OCI-LY3 (cell line): Measurements from ENCODE around the gene TACC2.
A peak's percentile ranks its signal among the peaks of the same experiment; 100 is the strongest.

Experiments
- H2AFZ ChIP-seq: fragments of 200-600, 300-600 bp; shearing (Covaris generic); 2 replicates; pipeline ENCODE4 v1.6.0; 2014; ENCODE audit warnings: antibody characterized with exemption, low read depth, low read length
- H3K27ac ChIP-seq: fragments of 200-600, 300-600 bp; sonication (generic); 2 replicates; pipeline ENCODE4 v1.5.1; 2014; ENCODE audit warnings: mild to moderate bottlenecking, low read length, moderate library complexity, mixed read lengths
- H3K27me3 ChIP-seq: fragments of 200-600, 300-600 bp; sonication (generic); 2 replicates; pipeline ENCODE4 v1.6.1; 2014; ENCODE audit warnings: low read depth, low read length, mixed read lengths
- H3K36me3 ChIP-seq: fragments of 200-600, 300-600 bp; sonication (generic); replicated peaks from 2 replicates; pipeline ENCODE3; 2014; ENCODE audit warnings: low read depth, low read length, mixed read lengths
- H3K4me1 ChIP-seq: fragments of 300-600, 200-600 bp; sonication (generic); 2 replicates; pipeline ENCODE4 v1.6.1; 2014; ENCODE audit warnings: low read length, mixed read lengths
- H3K4me2 ChIP-seq: fragments of 200-600, 300-600 bp; sonication (generic); 2 replicates; pipeline ENCODE4 v1.6.1; 2014; ENCODE audit warnings: low read length, mixed read lengths
- H3K4me3 ChIP-seq: fragments of 300-600, 200-600 bp; sonication (generic); 2 replicates; pipeline ENCODE4 v1.5.1; 2014; ENCODE audit warnings: antibody characterized with exemption, mild to moderate bottlenecking, low read length, moderate library complexity
- H3K79me2 ChIP-seq: fragments of 300-600, 200-600 bp; shearing (Covaris generic); 2 replicates; pipeline ENCODE4 v1.6.1; 2014; ENCODE audit warnings: mild to moderate bottlenecking, low read length, mixed read lengths
- H3K9ac ChIP-seq: fragments of 300-600, 200-600 bp; shearing (Covaris generic); 2 replicates; pipeline ENCODE4 v1.6.0; 2014; ENCODE audit warnings: mild to moderate bottlenecking, low read length, moderate library complexity
- H3K9me3 ChIP-seq: fragments of 200-600, 300-600 bp; shearing (Covaris generic); 2 replicates; pipeline ENCODE4 v1.6.1; 2014; ENCODE audit warnings: low read length, mixed read lengths; ENCODE audit not compliant: insufficient read depth
- H4K20me1 ChIP-seq: fragments of 200-600, 300-600 bp; sonication (generic); 2 replicates; pipeline ENCODE4 v1.6.1; 2016; ENCODE audit warnings: low read length, mixed read lengths; ENCODE audit not compliant: insufficient read depth
- EZH2phosphoT487 ChIP-seq: fragments of 200-600 bp; shearing (Covaris generic); IDR thresholded peaks from 2 replicates; pipeline ENCODE4 v1.6.1; 2018; ENCODE audit warnings: antibody characterized with exemption, mixed run types, low read depth
- TF ChIP-seq, protein P1 (sequence below): fragments of 200-600, 300-600 bp; sonication (generic); IDR thresholded peaks from 2 replicates; pipeline ENCODE4 v1.5.1; 2014; ENCODE audit warnings: antibody characterized with exemption, low read length, low read depth

TACC2 gene

GRCh38 chr10:122132331-122132755, 143.4 kb downstream of the TACC2 start:
- H4K20me1 ChIP-seq = no peaks in the 10 kb centered on the region
- no peak overlapping the region for H3K27ac ChIP-seq
- no peaks in the 10 kb centered on the region for H3K27me3 ChIP-seq
- no peaks in the 10 kb centered on the region for H3K9me3 ChIP-seq
- no peaks in the 10 kb centered on the region for H3K79me2 ChIP-seq
- H2AFZ ChIP-seq = no peak overlapping the region
- no peak overlapping the region for H3K9ac ChIP-seq
- H3K4me3 ChIP-seq = no peak overlapping the region
- TF ChIP-seq EZH2phosphoT487 = no peak
- TF ChIP-seq, protein P1, sequence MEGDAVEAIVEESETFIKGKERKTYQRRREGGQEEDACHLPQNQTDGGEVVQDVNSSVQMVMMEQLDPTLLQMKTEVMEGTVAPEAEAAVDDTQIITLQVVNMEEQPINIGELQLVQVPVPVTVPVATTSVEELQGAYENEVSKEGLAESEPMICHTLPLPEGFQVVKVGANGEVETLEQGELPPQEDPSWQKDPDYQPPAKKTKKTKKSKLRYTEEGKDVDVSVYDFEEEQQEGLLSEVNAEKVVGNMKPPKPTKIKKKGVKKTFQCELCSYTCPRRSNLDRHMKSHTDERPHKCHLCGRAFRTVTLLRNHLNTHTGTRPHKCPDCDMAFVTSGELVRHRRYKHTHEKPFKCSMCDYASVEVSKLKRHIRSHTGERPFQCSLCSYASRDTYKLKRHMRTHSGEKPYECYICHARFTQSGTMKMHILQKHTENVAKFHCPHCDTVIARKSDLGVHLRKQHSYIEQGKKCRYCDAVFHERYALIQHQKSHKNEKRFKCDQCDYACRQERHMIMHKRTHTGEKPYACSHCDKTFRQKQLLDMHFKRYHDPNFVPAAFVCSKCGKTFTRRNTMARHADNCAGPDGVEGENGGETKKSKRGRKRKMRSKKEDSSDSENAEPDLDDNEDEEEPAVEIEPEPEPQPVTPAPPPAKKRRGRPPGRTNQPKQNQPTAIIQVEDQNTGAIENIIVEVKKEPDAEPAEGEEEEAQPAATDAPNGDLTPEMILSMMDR = no peak
- no peaks in the 10 kb centered on the region for H3K36me3 ChIP-seq
- H3K4me2 ChIP-seq = no peak overlapping the region
- peaks cover 11% of the 10 kb centered on the region for H3K4me1 ChIP-seq

GRCh38 chr10:122132882-122133565, 144.1 kb downstream of the TACC2 start:
- Histone ChIP-seq H3K36me3 (no peaks in the 10 kb centered on the region), H3K9ac (no peak overlapping the region), H3K4me2 (peak overlapping the region; percentile 39), H3K27ac (no peak overlapping the region), H3K4me1 (peaks cover 11% of the 10 kb centered on the region), H2AFZ (no peak overlapping the region; the same call in 1 of the 2 replicates), H4K20me1 (no peaks in the 10 kb centered on the region), H3K79me2 (no peaks in the 10 kb centered on the region), H3K9me3 (no peaks in the 10 kb centered on the region), H3K27me3 (no peaks in the 10 kb centered on the region), H3K4me3 (peak overlapping the region; percentile 26)
- no peak for TF ChIP-seq EZH2phosphoT487
- TF ChIP-seq, protein P1 = no peak

GRCh38 chr10:122135251-122136025, 146.5 kb downstream of the TACC2 start:
- Histone ChIP-seq H3K36me3 (no peaks in the 10 kb centered on the region), H3K4me2 (no peak overlapping the region), H3K9me3 (no peaks in the 10 kb centered on the region), H3K27me3 (no peaks in the 10 kb centered on the region), H3K4me3 (no peak overlapping the region), H3K4me1 (peaks cover 11% of the 10 kb centered on the region), H3K9ac (no peak overlapping the region), H3K27ac (no peak overlapping the region), H2AFZ (no peak overlapping the region), H3K79me2 (no peaks in the 10 kb centered on the region), H4K20me1 (no peaks in the 10 kb centered on the region)
- TF ChIP-seq, protein P1 = no peak
- TF ChIP-seq EZH2phosphoT487 = no peak
